ENCODE data around the gene AADACL3.

The AADACL3 gene

DNA sequence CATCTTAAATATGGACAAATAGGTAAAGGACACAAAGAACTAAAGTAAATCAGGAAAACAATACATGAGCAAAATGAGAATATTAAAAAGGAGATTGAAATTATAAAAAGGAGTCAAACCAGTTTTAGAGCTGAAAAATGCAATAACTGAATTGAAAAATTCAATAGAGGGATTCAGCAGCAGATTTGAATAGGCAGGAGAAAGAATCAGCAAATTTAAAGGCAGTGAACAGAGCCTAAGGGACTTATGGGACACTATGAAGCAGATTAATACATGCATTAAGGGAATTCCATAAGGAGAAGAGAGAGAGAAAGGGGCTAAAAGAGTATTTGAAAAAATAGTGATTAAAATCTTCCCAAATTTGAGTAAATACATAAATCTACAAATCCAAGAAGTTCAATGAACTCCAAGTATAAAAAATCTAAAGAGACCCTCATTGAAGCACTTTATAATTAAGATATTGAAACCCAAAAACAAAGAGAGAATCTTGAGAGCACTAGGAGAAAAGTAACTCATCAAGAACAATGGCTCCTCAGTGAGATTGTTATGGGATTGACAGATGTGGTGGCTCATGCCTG is 33.0 kb downstream of the AADACL3 start:
- DNase-seq (ENCODE audit: extremely low read depth, insufficient read length) = no peak
- TF ChIP-seq, protein P1, sequence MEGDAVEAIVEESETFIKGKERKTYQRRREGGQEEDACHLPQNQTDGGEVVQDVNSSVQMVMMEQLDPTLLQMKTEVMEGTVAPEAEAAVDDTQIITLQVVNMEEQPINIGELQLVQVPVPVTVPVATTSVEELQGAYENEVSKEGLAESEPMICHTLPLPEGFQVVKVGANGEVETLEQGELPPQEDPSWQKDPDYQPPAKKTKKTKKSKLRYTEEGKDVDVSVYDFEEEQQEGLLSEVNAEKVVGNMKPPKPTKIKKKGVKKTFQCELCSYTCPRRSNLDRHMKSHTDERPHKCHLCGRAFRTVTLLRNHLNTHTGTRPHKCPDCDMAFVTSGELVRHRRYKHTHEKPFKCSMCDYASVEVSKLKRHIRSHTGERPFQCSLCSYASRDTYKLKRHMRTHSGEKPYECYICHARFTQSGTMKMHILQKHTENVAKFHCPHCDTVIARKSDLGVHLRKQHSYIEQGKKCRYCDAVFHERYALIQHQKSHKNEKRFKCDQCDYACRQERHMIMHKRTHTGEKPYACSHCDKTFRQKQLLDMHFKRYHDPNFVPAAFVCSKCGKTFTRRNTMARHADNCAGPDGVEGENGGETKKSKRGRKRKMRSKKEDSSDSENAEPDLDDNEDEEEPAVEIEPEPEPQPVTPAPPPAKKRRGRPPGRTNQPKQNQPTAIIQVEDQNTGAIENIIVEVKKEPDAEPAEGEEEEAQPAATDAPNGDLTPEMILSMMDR (IDR thresholded peaks at IDR 0.05; ENCODE audit: insufficient read depth, low read length, poor library complexity, severe bottlenecking) = no peak

DNA sequence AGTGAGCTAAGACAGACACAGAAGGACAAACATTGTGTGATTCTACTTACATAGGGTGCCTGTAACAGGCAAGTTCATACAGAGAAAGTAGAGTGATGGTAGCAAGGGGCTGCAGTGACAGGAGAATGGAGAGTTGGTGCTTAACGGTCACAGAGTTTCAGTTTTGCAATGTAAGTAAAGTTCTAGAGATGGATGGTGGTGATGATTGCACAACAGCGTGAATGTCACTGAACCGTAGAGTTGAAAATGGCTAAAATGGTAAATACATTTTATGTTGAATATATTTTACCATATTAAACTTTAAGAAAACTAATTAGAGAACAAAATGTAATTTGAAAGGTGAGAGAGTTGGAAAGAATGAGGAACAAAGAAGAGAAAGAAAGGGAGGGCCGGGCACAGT is 38.8 kb downstream of the AADACL3 start:
- Histone ChIP-seq H3K27me3 (replicated peaks; ENCODE audit: control insufficient read depth, insufficient read depth, low read length) (peaks cover 2% of the 10 kb centered on the region), H3K36me3 (ENCODE audit: control insufficient read depth, insufficient read depth, low read length) (no peaks in the 10 kb centered on the region), H3K4me3 (replicated peaks; ENCODE audit: low read depth, low read length) (no peak overlapping the region)
- no peak for DNase-seq (ENCODE audit: extremely low read depth, insufficient read length)
- TF ChIP-seq, protein P1 (IDR thresholded peaks at IDR 0.05; ENCODE audit: insufficient read depth, low read length, poor library complexity, severe bottlenecking) = no peak

More for the DNA sequence above, 33.0 kb downstream of the AADACL3 start:
- Histone ChIP-seq H3K27me3 (replicated peaks; ENCODE audit: control insufficient read depth, insufficient read depth, low read length) (no peaks in the 10 kb centered on the region), H3K4me3 (replicated peaks; ENCODE audit: low read depth, low read length) (no peak overlapping the region), H3K36me3 (ENCODE audit: control insufficient read depth, insufficient read depth, low read length) (no peaks in the 10 kb centered on the region)

DNA sequence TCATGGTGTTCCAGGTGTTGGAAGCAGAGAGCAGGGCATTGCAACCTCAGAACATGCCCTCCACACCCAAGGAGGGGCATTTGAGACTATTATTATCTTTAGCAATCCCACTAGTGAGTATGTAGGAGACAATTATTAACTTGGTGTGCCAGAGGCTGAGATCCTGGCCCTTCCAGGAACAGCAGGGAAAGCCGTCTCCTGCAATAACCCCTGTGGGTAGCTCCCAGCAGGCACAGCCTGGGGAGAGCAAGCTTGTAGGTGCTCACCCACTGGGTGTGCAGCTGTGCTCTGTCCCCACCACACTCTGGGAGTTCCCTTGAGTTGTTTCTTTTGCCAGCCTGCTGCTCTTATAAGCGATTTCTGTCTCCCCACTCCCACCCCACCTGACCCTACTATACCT is 40.4 kb downstream of the AADACL3 start:
- TF ChIP-seq, protein P1 (IDR thresholded peaks at IDR 0.05; ENCODE audit: insufficient read depth, low read length, poor library complexity, severe bottlenecking) = no peak
- Histone ChIP-seq H3K36me3 (ENCODE audit: control insufficient read depth, insufficient read depth, low read length) (no peaks in the 10 kb centered on the region), H3K4me3 (replicated peaks; ENCODE audit: low read depth, low read length) (no peak overlapping the region), H3K27me3 (replicated peaks; ENCODE audit: control insufficient read depth, insufficient read depth, low read length) (peaks cover 2% of the 10 kb centered on the region)
- DNase-seq (ENCODE audit: extremely low read depth, insufficient read length) = no peak

DNA sequence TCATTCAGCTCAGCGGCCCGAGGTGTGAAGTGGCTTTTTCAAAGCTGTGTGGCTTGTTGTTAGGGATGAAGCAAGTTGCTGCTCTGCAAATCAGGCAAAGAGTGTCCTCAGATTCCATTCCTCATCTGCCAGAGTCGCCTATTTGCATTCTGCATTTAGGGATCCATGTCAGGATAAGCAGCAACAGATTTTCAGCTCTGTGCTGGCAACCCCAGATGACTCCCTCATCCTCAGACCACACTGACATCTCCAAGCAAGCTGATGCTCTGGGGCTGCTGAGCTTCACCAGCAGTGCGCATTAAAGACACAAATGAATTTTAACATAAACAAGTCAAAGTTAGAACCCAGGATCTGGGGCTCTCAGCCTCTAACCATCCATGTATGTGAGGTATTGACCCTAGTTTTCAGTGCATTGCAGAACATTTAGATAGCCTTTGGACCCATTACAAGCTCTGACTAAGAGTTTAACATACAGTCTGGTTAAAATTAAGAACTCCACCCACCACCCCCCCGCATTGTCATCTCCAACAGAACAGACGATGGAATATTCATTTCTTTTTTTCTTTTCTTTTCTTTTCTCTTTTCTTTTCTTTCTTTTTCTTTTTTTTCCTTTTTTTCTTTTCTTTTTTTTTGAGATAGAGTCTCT is 41.0 kb downstream of the AADACL3 start:
- DNase-seq (ENCODE audit: extremely low read depth, insufficient read length) = no peak
- Histone ChIP-seq H3K4me3 (replicated peaks; ENCODE audit: low read depth, low read length) (no peak overlapping the region), H3K27me3 (replicated peaks; ENCODE audit: control insufficient read depth, insufficient read depth, low read length) (peaks cover 2% of the 10 kb centered on the region), H3K36me3 (ENCODE audit: control insufficient read depth, insufficient read depth, low read length) (no peaks in the 10 kb centered on the region)
- TF ChIP-seq, protein P1 (IDR thresholded peaks at IDR 0.05; ENCODE audit: insufficient read depth, low read length, poor library complexity, severe bottlenecking) = no peak

DNA sequence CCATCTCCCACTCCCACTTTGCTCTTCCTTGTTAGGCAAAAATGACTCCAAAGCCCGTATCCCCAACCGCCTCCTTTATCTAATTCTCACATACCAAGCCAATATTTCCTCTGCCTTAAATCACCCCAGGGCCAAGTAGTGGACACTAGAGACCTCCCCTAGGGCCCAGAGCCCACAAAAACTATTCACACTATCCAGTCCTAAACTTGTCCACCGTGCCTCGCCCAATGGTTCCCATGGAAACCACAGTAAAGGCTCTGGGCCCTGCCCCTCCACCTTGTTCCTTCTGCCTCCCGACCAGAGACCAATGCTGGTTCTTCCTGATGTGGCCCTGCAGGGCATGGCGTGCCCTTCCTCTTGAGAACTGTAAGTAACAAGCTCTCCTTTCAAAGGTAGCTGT is 41.9 kb downstream of the AADACL3 start:
- Histone ChIP-seq H3K4me3 (replicated peaks; ENCODE audit: low read depth, low read length) (no peak overlapping the region), H3K36me3 (ENCODE audit: control insufficient read depth, insufficient read depth, low read length) (no peaks in the 10 kb centered on the region), H3K27me3 (replicated peaks; ENCODE audit: control insufficient read depth, insufficient read depth, low read length) (peaks cover 2% of the 10 kb centered on the region)
- TF ChIP-seq, protein P1 (IDR thresholded peaks at IDR 0.05; ENCODE audit: insufficient read depth, low read length, poor library complexity, severe bottlenecking) = no peak
- no peak for DNase-seq (ENCODE audit: extremely low read depth, insufficient read length)

Data from GM06990 (cell line).